Frontal cortex (tissue), 4 donors: ENCODE results near the gene SRSF10. TPM values are rescaled to one million over a fixed set of nuclear protein-coding genes. Genes with fewer than 3 reads are reported as not detected.
A peak's percentile ranks its signal among the peaks of the same experiment; 100 is the strongest.
"Not testable (repeated sequence)": the region's sequence is repeated elsewhere in the genome, so short reads cannot be mapped to it uniquely, and the experiment has no call there.

Source experiments
- DNase-seq, 2 donors: peaks; one replicate each; pipeline ENCODE4 v3.0.0; 2012; ENCODE audit warnings: low spot score in 2 of 2
- FAIRE-seq: peaks from 2 replicates; lab custom pipeline; 2012; peaks lifted over from hg19 to GRCh38; lab: Jason Lieb, UNC
- total RNA-seq: library from RNA; depleted of rRNA; stranded (reverse); fragments of >200 nt; gene quantifications from one replicate; pipeline ENCODE4 v1.2.3, GENCODE V29; 2014
- donor health status: control.
- donor health status: control.
- donor health status: control.

Gene SRSF10
- total RNA-seq, result 106 TPM

DNA sequence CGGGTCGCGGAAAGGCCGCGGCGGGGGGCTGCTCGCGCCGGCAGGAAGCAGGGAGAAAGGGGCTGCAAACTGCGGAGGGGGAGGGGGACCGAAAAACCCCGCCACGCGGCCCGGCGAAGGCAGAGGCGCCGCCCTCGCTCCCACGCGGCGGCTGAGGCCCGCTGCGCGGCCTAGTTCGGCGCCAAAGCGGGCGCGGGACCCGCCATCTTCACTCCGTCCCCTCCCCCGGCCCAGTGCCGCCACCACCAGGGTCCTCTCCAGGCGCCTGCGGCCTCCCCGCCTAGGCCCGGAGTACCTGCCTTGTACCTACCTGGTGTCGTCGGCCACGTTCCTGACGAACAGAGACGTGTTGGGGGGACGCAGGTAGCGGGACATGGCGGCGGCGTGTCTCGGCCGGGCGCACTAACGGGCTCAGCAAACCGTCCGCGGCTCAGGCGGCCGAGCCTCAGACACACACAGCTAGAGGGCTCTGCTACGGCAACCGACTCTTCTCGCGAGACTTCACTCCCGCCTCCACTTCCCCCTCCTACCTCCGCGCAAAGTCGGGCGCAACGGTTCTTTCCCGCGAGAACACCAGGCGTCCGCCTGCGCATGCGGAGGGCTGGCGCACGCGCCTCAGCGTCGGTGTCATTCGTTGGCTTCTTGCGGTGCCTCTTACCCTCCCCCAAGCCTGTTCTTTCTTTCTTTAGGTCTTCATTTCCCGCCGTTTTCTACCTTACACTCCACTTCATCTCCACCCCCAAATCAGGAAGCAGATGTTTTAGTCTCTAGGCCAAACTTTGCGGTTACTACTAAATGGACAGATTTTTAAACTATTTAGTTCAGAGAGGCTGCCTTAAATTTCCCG, at the start of gene SRSF10:
Gene SRSF10, minus strand, starts transcription at position 447 of the 847 bp plus-strand sequence. Its CDS starts 72 bp downstream, at position 375.
- DNase-seq (peak; percentile 98), FAIRE-seq (no peak)

GRCh38 chr1:24027838-24028468, 47.8 kb upstream of the SRSF10 start:
- DNase-seq (peak; percentile 31 to 36), FAIRE-seq (peak; percentile 75)

GRCh38 chr1:24022581-24023361, 42.6 kb upstream of the SRSF10 start:
- FAIRE-seq (no peak), DNase-seq (no peak)

- DNase-seq, result no peak
- no peak for FAIRE-seq
Measured at GRCh38 chr1:24021403-24022266, 41.5 kb upstream of the SRSF10 start.

GRCh38 chr1:24020470-24020869, 40.3 kb upstream of the SRSF10 start:
- no peak for FAIRE-seq
- no peak for DNase-seq

DNA sequence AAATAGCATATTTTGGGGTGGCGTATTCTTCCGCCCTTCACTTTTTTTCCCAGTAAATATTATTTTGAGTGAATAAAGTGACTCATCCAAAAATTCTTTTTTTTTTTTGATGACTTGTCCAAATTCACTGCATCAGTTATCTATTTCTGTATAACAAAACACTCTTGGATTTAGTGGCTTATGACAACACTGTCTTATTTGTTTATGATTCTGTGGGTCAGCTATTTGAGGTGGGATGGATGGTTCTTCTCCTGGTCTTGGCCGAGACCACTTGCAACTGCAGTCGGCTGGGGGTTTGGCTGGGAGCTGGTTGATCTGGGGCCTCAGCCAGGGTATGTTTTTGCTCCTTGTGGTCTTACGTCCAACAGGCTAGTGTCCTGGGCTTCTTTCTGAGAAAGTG, 39.9 kb upstream of the SRSF10 start:
- FAIRE-seq (no peak), DNase-seq (no peak)

DNA sequence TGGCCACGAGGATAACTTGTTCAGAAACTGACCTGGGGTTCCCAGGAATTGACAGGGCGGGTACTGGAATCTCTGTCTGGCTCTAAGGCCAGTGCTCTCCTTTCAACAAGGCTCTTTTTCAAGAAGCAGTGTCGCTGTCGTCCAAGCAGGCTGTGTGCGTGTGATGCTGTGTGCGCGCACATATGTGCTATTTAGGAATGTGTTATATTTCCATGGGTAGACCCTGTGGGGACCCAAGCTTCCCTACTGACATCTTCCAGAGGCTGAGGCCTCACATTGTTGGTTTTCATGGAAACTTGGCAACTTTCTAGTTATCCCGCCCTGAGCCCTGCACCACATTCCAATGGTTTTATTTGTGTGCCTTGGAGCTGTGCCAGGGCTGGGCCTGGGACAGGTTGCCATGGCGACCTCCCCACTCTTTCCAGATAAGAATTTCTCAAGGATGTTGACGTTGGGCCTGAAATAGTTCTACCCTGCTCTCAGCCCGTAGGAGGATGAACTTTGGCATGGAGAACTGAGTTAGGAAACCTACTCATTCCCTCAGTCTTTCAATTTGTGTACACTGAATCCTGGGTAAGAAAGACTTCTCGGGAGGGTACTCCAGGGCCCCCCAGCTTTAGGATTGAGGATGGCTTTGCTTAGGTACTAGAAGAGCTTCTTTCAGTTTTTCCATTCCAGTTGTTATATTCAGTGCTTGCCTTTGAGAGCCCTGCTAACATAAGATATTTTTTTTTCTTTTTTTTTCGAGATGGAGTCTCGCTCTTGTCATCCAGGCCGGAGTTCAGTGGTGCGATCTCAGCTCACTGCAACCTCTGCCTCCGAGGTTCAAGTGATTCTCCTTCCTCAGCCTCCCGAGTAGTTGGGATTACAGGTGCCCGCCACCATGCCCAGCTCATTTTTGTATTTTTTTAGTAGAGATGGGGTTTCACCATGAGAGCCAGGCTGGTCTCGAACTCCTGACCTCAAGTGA, 38.8 kb upstream of the SRSF10 start:
- peak; percentile 28 to 56 for DNase-seq
- FAIRE-seq, result no peak

DNA sequence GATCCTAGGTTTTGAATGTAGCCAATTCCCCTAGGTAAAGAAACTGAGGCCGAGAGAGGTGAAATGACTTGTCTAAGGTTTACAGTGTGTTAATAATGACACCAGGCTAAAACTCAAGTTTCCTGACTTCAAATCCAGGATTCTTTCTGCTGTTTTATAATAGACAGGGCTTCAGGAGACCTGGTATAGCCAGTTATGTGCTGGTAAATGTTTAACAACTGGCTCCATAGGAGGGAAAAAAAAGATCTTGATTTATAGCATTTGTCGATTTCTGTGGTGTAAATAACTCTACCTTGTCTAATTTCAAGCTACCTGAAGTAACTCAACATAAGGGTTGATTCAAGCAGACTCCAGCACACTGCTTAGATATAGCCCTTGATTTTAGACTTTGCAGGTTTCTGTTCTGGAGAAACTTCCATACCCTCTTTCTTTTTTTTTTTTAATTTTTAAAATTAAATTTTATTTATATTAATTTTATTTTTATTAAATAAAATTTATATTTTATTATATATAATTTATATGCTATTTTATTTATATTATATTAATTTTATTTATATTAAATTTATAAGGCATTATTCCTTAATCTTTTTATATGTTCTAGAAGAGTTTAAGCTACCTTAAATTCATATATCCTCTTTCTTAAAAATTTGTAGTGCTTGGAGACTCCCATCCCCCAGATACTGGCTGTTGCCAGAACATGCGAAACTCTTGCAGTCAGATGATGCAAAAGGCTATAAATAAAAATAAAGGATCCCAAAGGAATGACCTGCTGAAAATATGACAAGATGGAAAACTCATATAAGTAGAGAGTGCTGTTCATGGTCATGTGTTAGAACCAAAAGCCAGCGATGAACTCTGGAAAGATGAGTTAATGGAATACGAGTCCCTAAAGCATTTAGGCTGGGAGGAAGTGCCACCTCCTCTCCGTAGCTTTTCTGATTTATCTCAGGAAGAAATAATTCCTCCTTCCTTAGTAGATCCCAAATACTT, 35.4 kb upstream of the SRSF10 start:
- no peak for DNase-seq
- no peak for FAIRE-seq

DNA sequence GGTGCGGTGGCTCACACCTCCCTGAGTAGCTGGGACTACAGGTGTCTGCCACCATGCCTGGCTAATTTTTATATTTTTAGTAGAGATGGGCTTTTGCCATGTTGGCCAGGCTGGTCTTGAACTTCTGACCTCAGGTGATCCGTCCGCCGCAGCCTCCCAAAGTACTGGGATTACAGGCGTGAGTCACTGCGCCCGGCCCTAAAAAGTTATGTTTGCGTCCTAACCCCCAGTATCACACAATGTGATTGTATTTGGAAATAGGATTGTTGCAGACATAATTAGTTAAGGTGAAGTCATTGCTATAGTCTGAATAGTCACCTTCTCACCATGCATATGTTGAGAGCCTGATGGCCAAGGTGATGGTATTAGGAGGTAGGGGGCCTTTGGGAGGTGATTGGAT, 32.8 kb upstream of the SRSF10 start:
- DNase-seq, FAIRE-seq: not testable (repeated sequence)

DNA sequence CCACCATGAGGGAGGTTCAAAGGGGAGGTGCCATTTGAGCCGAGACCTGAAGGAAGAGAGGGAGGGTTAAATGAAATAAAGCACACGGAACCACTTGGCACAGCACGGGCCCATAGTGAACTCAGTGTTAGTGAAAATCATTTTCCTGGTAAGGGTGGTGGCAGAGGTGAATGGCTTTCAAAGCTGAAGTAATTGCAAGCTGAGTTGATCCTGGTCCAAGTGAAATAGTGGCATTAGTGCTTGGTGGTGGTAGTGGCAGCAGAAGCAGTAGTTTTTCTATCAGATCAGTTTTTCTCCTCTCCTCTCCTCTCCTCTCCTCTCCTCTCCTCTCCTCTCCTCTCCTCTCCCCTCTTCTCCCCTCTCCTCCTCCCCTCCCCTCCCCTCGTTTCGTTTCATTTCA, 30.5 kb upstream of the SRSF10 start:
- no peak for DNase-seq
- no peak for FAIRE-seq

DNA sequence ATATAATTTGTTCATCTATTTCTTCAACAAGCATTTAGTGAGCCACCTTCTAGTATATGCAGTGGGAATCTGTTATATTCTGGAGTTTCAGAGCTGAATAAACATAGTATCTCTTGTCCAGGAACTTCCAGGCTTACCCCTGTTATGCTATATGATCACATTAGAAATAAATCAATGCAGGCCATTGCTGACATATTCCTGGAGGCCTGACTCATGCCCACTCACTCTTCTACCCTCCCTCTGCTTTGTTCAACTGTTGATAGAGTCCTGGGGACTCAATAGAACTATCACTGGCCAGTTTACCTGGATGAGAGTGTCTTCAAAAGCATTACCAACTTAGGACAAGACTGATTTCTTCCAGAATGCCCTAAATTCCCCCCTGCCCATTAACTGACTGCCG, 29.3 kb upstream of the SRSF10 start:
- FAIRE-seq (no peak), DNase-seq (no peak)

DNA sequence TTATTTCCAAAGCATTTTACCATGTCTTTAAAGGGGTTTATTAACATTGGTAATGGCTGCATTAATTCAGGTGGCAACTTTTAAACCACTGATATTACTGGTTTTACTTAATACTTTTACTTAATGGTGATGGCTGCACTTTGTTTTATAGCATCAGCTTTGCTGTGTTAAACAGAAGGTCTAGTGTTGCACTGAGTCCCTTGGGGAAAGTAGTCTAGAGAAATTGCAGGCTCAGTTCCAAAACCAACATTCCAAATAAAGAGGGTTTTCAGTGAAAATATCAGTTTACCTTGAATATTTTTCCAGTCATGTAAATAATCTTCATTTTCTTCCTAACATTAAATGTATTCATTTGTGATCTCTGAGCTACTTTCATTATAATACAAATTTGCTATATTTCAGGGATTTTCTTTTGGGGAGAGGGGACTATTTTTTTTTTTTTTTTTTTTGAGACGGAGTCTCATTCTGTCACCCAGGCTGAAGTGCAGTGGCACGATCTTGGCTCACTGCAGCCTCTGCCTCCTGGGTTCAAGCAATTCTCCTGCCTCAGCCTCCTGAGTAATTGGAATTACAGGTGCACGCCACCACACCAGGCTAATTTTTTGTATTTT, 28.6 kb upstream of the SRSF10 start:
- FAIRE-seq, result not testable (repeated sequence)

DNA sequence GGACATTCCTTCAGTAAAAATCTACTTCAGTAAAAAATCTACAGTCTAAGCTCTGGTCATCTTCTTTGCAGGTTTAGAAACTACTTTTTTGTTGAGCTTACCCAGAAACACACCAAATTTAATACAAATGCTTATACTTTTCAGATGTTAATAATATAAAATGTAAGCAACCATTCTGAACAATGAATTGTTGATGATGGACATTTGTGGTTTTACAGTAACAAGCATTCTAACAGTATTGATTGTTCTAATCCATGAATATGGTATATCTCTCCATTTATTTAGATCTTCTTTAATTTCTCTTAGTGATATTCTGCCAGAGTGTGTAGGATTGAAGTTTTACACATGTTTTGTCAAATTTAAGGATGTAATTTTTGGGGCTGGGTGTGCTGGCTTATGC, 27.0 kb upstream of the SRSF10 start:
- DNase-seq (no peak), FAIRE-seq (no peak)

More for the DNA sequence above, 28.6 kb upstream of the SRSF10 start:
- DNase-seq, result not testable (repeated sequence)

DNA sequence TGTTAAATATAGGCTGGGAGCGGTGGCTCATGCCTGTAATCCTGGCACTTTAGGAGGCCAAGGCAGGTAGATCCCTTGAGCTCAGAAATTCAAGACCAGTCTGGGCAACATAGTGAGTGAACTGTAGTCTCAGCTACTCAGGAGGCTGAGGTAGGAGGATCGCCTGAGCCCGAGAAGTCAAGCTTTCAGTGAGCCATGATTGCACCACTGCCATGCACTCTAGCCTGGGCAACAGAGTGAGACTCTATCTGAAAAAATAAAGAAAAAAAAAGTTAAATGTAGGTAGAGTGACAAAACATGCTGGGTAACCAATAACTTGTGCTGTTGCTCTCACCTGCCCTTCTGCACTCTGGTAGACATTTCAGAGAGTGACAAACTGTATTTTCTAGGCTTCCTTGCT, 25.0 kb upstream of the SRSF10 start:
- FAIRE-seq (no peak), DNase-seq (no peak)

DNA sequence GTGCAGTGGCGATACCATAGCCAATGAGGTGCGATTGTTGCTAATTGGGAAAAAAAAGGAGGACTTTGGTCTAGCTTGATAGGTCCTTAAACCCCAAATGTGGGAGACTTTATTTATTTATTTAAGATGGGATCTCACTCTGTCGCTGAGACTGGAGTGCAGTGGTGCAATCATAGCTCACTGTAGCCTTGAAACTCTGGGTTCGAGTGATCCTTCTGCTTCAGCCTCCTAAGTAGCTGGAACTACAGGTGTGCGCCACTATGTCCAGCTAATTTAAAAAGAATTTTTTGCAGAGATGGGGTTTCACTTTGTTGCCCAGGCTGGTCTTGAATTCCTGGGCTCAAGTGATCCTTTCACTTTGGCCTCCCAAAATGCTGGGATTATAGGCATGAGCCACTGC, 24.0 kb upstream of the SRSF10 start:
- FAIRE-seq (no peak), DNase-seq (no peak)

DNA sequence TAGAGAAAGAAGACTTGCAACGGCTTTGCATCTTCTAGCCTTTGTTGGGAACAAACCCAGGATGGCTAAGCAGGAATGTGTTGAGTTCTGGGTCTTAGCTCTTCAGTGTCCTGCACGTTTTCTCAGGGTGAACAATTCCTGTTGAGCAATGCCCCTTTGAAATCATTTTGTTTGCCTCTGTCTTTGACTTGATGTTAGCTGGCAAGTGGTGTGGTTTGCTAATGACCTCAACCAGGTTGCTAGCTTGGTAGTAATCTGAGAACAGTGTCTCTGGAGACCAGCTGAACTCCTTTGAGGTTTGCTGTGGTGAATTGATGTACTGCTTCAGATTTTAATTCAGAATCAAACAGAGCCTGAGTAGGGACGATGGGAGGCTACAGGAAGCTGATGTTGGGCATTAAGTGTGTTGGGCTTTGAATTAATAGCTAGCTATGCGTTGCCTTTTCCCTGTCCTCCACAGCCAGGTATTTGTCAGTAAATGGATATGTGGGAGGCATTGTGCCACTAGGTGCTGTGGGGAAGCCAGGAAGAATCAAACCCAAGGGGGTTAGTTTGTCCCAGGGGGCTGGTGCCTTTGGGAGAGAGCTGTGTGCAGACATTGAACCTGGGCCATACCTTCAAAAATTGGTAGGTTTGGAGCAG, 23.3 kb upstream of the SRSF10 start:
- FAIRE-seq (no peak), DNase-seq (no peak)
